ENCODE measurements around the gene VEZF1.

DNA sequence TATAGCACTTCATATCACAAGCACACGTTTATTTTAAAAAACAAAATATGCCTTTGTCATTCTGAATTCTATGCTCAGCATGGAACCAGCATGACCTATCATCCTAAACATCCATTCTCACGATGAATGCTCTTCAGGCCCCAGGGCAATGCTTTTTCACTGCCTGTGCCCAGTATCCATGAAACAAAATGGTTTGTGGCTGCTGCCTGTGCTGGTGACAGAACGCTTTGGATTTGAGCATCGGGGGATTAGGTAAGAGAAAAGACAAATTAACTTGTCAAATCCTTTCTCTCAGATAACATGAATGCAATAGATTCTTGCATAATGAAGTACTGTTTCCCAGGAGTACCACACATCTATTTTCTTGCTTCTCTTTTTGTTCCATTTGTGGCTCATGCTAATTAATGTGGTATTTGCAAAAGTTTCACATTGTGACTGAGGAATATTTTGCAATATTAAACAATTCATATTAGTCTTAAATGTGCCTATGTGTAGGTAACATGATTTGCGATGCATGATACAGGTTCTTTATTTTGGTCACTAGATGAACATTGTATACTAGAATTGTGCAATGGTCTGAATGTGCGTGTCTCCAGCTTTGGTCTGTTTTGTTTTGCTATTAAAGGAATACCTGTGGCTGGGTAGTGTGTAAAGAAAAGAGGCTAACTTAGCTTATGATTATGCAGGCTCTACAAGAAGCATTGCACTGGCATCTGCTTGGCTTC is 44.8 kb upstream of the VEZF1 start:
- TF ChIP-seq POLR2AphosphoS5 (IDR thresholded peaks at IDR 0.05; ENCODE audit: low read depth, low read length), result no peak
- TF ChIP-seq POLR2A (IDR thresholded peaks at IDR 0.05; ENCODE audit: low read depth, low read length), result no peak
- TF ChIP-seq TAF1 (IDR thresholded peaks at IDR 0.05; ENCODE audit: low read depth, low read length), result no peak
- no peak for TF ChIP-seq PAX5 (IDR thresholded peaks at IDR 0.05; ENCODE audit: insufficient read depth, low read length, severe bottlenecking)
- TF ChIP-seq POU2F2 (IDR thresholded peaks at IDR 0.05; ENCODE audit: low read depth, low read length), result no peak

Measured in GM12891 (cell line).